K562 (cell line): ENCODE measurements around the gene PHETA1. TPM values are rescaled to one million over a fixed set of nuclear protein-coding genes. Genes with fewer than 3 reads are reported as not detected.

Experiments
- ATAC-seq: fragments of 200-7000 bp; cut with Tn5 transposase; 3 replicates; pipeline ENCODE4 v1.9.1; 2020; ENCODE audit warnings: moderate library complexity
- BruUV-seq: library from RNA; stranded (reverse); fragments of 400-500 nt; replicated peaks from 2 replicates; lab custom pipeline; 2021; lab: Mats Ljungman, UMichigan
- CTCF ChIA-PET: fragments of 300-600 bp; formaldehyde crosslinking; extraction: SDS; loops from one replicate; lab custom pipeline; 2021; ENCODE audit warnings: low intra/inter-chr PET ratio; lab: Yijun Ruan, JAX
- POLR2A ChIA-PET: fragments of 300-600, 350-650 bp; sonication (Branson Sonifier 250); formaldehyde crosslinking; extraction: SDS; loops from one replicate; lab custom pipeline; 2021; ENCODE audit warnings: antibody characterized with exemption, inconsistent platforms; lab: Yijun Ruan, JAX
- DNase-seq, 4 experiments: peaks; one replicate each; pipeline versions ENCODE4 v3.0.0 to v3.0.0-alpha.2; 2011 to 2018; ENCODE audit warnings: low spot score in 3 of 4, mixed read lengths in 3 of 4; ENCODE audit errors: extremely low read depth in 1 of 4
- FAIRE-seq: peaks from 2 replicates; lab custom pipeline; 2011; peaks lifted over from hg19 to GRCh38; lab: Jason Lieb, UNC
- H2AFZ ChIP-seq: 2 replicates; pipeline ENCODE4 v1.6.0; 2011; ENCODE audit warnings: low read depth, low read length, control low read depth, inconsistent platforms
- H3K27ac ChIP-seq: fragments of 200-600 bp; 3 replicates; pipeline ENCODE4 v1.8.0; 2011; ENCODE audit warnings: low read depth, mild to moderate bottlenecking, control low read depth, inconsistent platforms, low read length, moderate library complexity, mixed read lengths; ENCODE audit errors: extremely low read depth
- H3K27me3 ChIP-seq, 2 experiments: fragments of 300-600 bp in 1 of 2; 2 replicates in 1 of 2; 3 replicates in 1 of 2; pipeline versions ENCODE4 v1.6.0 to v1.8.0; 2011; ENCODE audit warnings: inconsistent platforms in 2 of 2, low read length in 2 of 2, mild to moderate bottlenecking in 1 of 2, mixed read lengths in 1 of 2, moderate library complexity in 1 of 2; ENCODE audit not compliant: control insufficient read depth in 2 of 2, insufficient read depth in 2 of 2
- H3K36me3 ChIP-seq: fragments of 300-600 bp; 3 replicates; pipeline ENCODE4 v1.8.0; 2011; ENCODE audit warnings: mild to moderate bottlenecking, low read length, inconsistent platforms; ENCODE audit not compliant: control insufficient read depth, insufficient read depth
- H3K4me1 ChIP-seq, 2 experiments: fragments of 200-600 bp in 1 of 2; replicated peaks in 1 of 2; 2 replicates in 1 of 2; 3 replicates in 1 of 2; pipeline versions ENCODE4 v1.5.1 to v1.8.0; 2011; ENCODE audit warnings: inconsistent platforms in 2 of 2, low read length in 2 of 2, mild to moderate bottlenecking in 1 of 2, mixed read lengths in 1 of 2, moderate library complexity in 1 of 2; ENCODE audit not compliant: control insufficient read depth in 2 of 2, insufficient read depth in 2 of 2
- H3K4me2 ChIP-seq: 2 replicates; pipeline ENCODE4 v1.6.1; 2011; ENCODE audit warnings: low read length, control low read depth, inconsistent platforms, mixed read lengths; ENCODE audit not compliant: insufficient read depth
- H3K4me3 ChIP-seq: fragments of 200-600 bp; sonication (generic), shearing (Covaris generic); 2 replicates; pipeline ENCODE4 v1.5.1; 2016; ENCODE audit warnings: control low read depth, inconsistent platforms
- H3K79me2 ChIP-seq: fragments of 200-600 bp; 3 replicates; pipeline ENCODE4 v1.8.0; 2011; ENCODE audit warnings: low read length, inconsistent platforms; ENCODE audit not compliant: control insufficient read depth, insufficient read depth
- H3K9ac ChIP-seq, 2 experiments: 2 replicates each; pipeline versions ENCODE4 v1.6.0 to v1.6.1; 2011; ENCODE audit warnings: low read depth in 2 of 2, low read length in 2 of 2, control low read depth in 1 of 2, inconsistent platforms in 1 of 2, mild to moderate bottlenecking in 1 of 2, mixed read lengths in 1 of 2; ENCODE audit not compliant: insufficient read depth in 1 of 2
- H3K9me1 ChIP-seq: one replicate; pipeline ENCODE4 v1.6.0; 2011; ENCODE audit warnings: inconsistent platforms, mild to moderate bottlenecking, low read length, moderate library complexity; ENCODE audit not compliant: control insufficient read depth, insufficient read depth
- H3K9me3 ChIP-seq: replicated peaks from 2 replicates; pipeline ENCODE4 v1.5.1; 2011; ENCODE audit warnings: low read depth, low read length, inconsistent platforms; ENCODE audit not compliant: control insufficient read depth, insufficient read depth
- H4K20me1 ChIP-seq: replicated peaks from 2 replicates; pipeline ENCODE4 v1.6.1; 2011; ENCODE audit warnings: low read length, inconsistent platforms, mixed read lengths; ENCODE audit not compliant: control insufficient read depth, insufficient read depth
- ATF4 ChIP-seq: fragments of 450-650 bp; formaldehyde crosslinking; IDR thresholded peaks from 2 replicates; pipeline ENCODE4 v1.4.0; 2022; ENCODE audit warnings: mild to moderate bottlenecking, moderate library complexity
- BRCA1 ChIP-seq, 2 experiments: fragments of 450-650 bp in 1 of 2; sonication (generic) in 1 of 2; formaldehyde crosslinking in 1 of 2; IDR thresholded peaks; 2 replicates each; pipeline versions ENCODE4 v1.5.0 to v1.6.1; 2017 to 2020; ENCODE audit warnings: mild to moderate bottlenecking in 1 of 2, missing genetic modification reagents in 1 of 2
- DACH1 ChIP-seq: fragments of 450-650 bp; IDR thresholded peaks from 2 replicates; pipeline ENCODE4 v1.6.1; 2018; ENCODE audit not compliant: partially characterized antibody
- EP300 ChIP-seq: IDR thresholded peaks from 2 replicates; pipeline ENCODE4 v1.6.1; 2012; ENCODE audit warnings: low read length, improper control_type of control experiment
- ETV5 ChIP-seq: sonication (generic); formaldehyde crosslinking; IDR thresholded peaks from 2 replicates; pipeline ENCODE4 v1.4.0; 2020; ENCODE audit warnings: low read depth, mild to moderate bottlenecking, missing genetic modification reagents
- KDM4B ChIP-seq, 2 experiments: fragments of 450-650 bp in 1 of 2; sonication (generic) in 1 of 2; IDR thresholded peaks; 2 replicates each; pipeline ENCODE4 v1.6.1; 2016 to 2017; ENCODE audit warnings: borderline replicate concordance in 2 of 2, antibody characterized with exemption in 1 of 2, low read depth in 1 of 2, mild to moderate bottlenecking in 1 of 2
- MCM3 ChIP-seq: fragments of 450-650 bp; IDR thresholded peaks from 2 replicates; pipeline ENCODE4 v1.6.1; 2016
- NCOA4 ChIP-seq: fragments of 450-650 bp; IDR thresholded peaks from 2 replicates; pipeline ENCODE4 v1.6.1; 2018; ENCODE audit warnings: mild to moderate bottlenecking; ENCODE audit not compliant: partially characterized antibody
- SAFB ChIP-seq: fragments of 200-400 bp; formaldehyde crosslinking; IDR thresholded peaks from 2 replicates; pipeline ENCODE4 v1.6.1; 2017; ENCODE audit warnings: low read depth, low read length, borderline replicate concordance
- SFPQ ChIP-seq: fragments of 200-400 bp; formaldehyde crosslinking; IDR thresholded peaks from 2 replicates; pipeline ENCODE4 v1.6.1; 2017; ENCODE audit warnings: mild to moderate bottlenecking, low read depth, low read length, moderate library complexity
- ZBTB43 ChIP-seq: sonication (generic); formaldehyde crosslinking; IDR thresholded peaks from 2 replicates; pipeline ENCODE4 v1.8.0; 2023; ENCODE audit warnings: mild to moderate bottlenecking, missing genetic modification reagents
- ZKSCAN8 ChIP-seq: fragments of 200-800 bp; sonication (Bioruptor generic); IDR thresholded peaks from 2 replicates; pipeline ENCODE4 v1.6.1; 2016; ENCODE audit warnings: missing genetic modification characterization, missing compliant biosample characterization
- ZNF239 ChIP-seq: fragments of 250-450 bp; sonication (Bioruptor Pico); IDR thresholded peaks from 2 replicates; pipeline ENCODE4 v1.4.0; 2020; ENCODE audit warnings: mild to moderate bottlenecking
- ZNF316 ChIP-seq: fragments of 450-650 bp; IDR thresholded peaks from 2 replicates; pipeline ENCODE4 v1.6.1; 2016
- ZNF740 ChIP-seq, 3 experiments: fragments of 200-800 bp in 1 of 3; sonication (Bioruptor generic) in 1 of 3; sonication (generic) in 1 of 3; formaldehyde crosslinking in 1 of 3; IDR thresholded peaks; 2 replicates each; pipeline versions ENCODE4 v1.6.1 to v1.8.0; 2016 to 2022; ENCODE audit warnings: mild to moderate bottlenecking in 2 of 3, missing compliant biosample characterization in 2 of 3, missing genetic modification characterization in 2 of 3, missing genetic modification reagents in 1 of 3
- ZNF76 ChIP-seq: fragments of 250-450 bp; sonication (Bioruptor Pico); IDR thresholded peaks from 2 replicates; pipeline ENCODE4 v1.4.0; 2020; ENCODE audit warnings: mild to moderate bottlenecking, moderate library complexity, borderline replicate concordance
- WGBS: fragments of 100-300 bp; shearing (Covaris generic); methylation state at CpG from one replicate; pipeline ENCODE4 v1.1.6; 2016; ENCODE audit warnings: low coverage, mixed read lengths; ENCODE audit not compliant: insufficient coverage; ENCODE audit errors: missing lambda C conversion rate; 5-methylcytosine and 5-hydroxymethylcytosine counted together
- in situ Hi-C: fragments of 300-500 bp; cut with MboI; formaldehyde crosslinking; loops from 4 replicates; pipeline ENCODE4 v1.15.0; 2018; ENCODE audit warnings: inconsistent platforms, mixed read lengths
- intact Hi-C: fragments of 100-400 bp; cut with micrococcal nuclease; formaldehyde crosslinking; loops from 2 replicates; pipeline ENCODE4 v1.14.2; 2022
- polyA plus RNA-seq, 8 experiments: library from polyadenylated mRNA; depleted of rRNA in 4 of 8; stranded (reverse) in 5 of 8; unstranded in 3 of 8; fragments of >200 nt; fragmentation: Nextera tagmentation in 2 of 8; fragmentation: Illumina TruSeq in 1 of 8; extraction: Ambion mirVana in 2 of 8; extraction: Trizol in 1 of 8; gene quantifications; 2 replicates each; pipeline versions ENCODE4 v1.2.1 to v1.2.3, GENCODE V29; 2011 to 2014; ENCODE audit warnings: inconsistent platforms in 1 of 8, missing spikeins in 1 of 8
- total RNA-seq, 7 experiments: library from RNA; depleted of rRNA in 6 of 7; stranded (reverse); fragments of >200 nt in 6 of 7; fragmentation: Illumina TruSeq in 2 of 7; extraction: Trizol in 2 of 7; gene quantifications; 2 replicates each; pipeline versions ENCODE4 v1.2.1 to v1.2.3, GENCODE V29; 2011 to 2021; ENCODE audit warnings: low replicate concordance in 1 of 7

Gene PHETA1
- total and polyA plus RNA-seq, 9 of the 15 experiments (the other 6 are each of a cell fraction or from before 2014, with no cell fraction given): 0.03 to 12.4 (median 3.0) TPM

- Histone ChIP-seq H3K79me2 (peaks cover 92% of the 10 kb centered on the region), H3K27ac (peak overlapping the region; percentile 92), H4K20me1 (peaks cover 64% of the 10 kb centered on the region), H3K4me1 (peaks cover 65 to 81% of the 10 kb centered on the region in 2 experiments), H2AFZ (no peak overlapping the region), H3K9ac (peak overlapping the region; percentile 90 to 91), H3K9me1 (peaks cover 21% of the 10 kb centered on the region), H3K4me3 (peak overlapping the region; percentile 93), H3K27me3 (no peaks in the 10 kb centered on the region), H3K4me2 (peak overlapping the region; percentile 92), H3K9me3 (no peaks in the 10 kb centered on the region), H3K36me3 (peaks cover 64% of the 10 kb centered on the region)
- FAIRE-seq: peak; percentile 77
- WGBS: 1% methylated on average over 10 of the region's 14 CpGs
- BruUV-seq: no TSS peak
- DNase-seq: peak; percentile 75 to 92 (median 80)
- ChIA-PET CTCF (no interaction called here), POLR2A (interaction anchor here (1.0 to 1.4 kb wide), 2 partner anchors 14 to 16 kb away, joined by 4 to 5 read pairs; no protein-coding TSS in a partner anchor)
- in situ Hi-C loops: loop anchor here (5.0 kb wide), 1 partner anchor 262 kb away; no protein-coding TSS in a partner anchor
- intact Hi-C loops: loop anchor here (5.0 kb wide), 2 partner anchors 187 to 277 kb away; partner anchors contain the start of genes ACAD10, ATXN2 and BRAP
- peak; percentile 34 for ATAC-seq
- TF ChIP-seq MCM3: no peak
- TF ChIP-seq ZKSCAN8: no peak
- TF ChIP-seq ETV5 (CRISPR knock-in tag): peak; percentile 93
- no peak for TF ChIP-seq ZBTB43
- TF ChIP-seq SAFB: no peak
- TF ChIP-seq ATF4: no peak
- TF ChIP-seq DACH1: no peak
- TF ChIP-seq EP300: peak; percentile 75; the same call in 1 of the 2 replicates
- 0 out of 2 replicates have a peak, but pooled peaks have one; percentile 52 for TF ChIP-seq ZNF76 (CRISPR knock-in tag)
- TF ChIP-seq ZNF316: no peak
- TF ChIP-seq BRCA1 (IDR thresholded peaks at IDR 0.05): no peak
- no peak for TF ChIP-seq BRCA1 (CRISPR knock-in tag; IDR thresholded peaks at IDR 0.05)
- no peak for TF ChIP-seq ZNF239 (CRISPR knock-in tag)
- TF ChIP-seq ZNF740 (CRISPR knock-in tag; IDR thresholded peaks at IDR 0.05): peak; percentile 99
- TF ChIP-seq ZNF740 (tag; IDR thresholded peaks at IDR 0.05): peak in 1 of 2 experiments; percentile 93; a peak in 2 of 4 replicates
- no peak for TF ChIP-seq KDM4B (IDR thresholded peaks at IDR 0.05; ENCODE audit: borderline replicate concordance in 2 of 2, low read depth in 1 of 2)
- no peak for TF ChIP-seq NCOA4
- no peak for TF ChIP-seq SFPQ
Observed at GRCh38 chr12:111409780-111410430, 41.0 kb upstream of the PHETA1 start.
